HPDE6-E6E7 (cell line): ENCODE data around the gene MLH3.

Source experiments
- DNase-seq: peaks from one replicate; pipeline ENCODE4 v3.0.0; 2011; ENCODE audit warnings: missing footprints; ENCODE audit errors: extremely low spot score

Gene MLH3

DNA sequence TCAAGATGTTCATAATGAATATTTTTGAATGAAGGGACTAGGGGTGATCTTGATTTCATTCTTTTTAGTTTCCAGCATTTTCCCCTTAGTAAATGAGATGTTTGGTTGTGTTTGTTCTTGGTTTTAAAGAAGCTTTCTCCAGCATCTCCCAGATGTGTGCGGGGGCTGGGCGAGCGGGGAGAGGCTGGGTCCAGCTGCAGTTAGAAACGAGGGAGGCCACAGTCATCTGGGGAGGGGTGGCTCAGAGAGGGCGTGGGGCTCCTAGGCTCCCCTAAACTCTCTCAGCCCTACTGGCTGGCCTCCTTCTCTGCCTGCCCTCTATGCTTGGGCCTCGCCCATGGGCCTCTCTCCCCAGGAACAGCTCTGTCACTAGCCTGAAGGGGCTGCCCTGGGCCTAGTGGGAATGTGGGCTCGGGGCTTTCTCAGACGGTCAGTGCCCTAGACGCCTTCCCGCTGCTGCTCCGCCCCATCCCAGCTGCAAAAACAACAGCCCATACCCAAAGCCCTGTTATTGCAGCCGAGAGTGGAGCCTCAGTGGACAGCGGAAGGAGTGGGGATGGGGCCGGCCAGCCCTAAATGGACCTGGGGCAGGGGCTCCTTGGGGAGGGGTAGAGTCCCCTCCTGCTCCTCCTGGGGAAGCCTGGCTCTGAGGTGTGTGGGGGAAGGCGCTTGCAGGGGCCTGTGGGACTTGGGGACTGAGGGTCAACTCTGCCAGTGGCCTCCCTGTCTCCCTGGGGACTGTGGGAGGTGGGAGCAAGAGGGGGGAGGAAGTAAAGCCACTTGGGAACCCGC is 66.8 kb downstream of the MLH3 start:
- no peak for DNase-seq

DNA sequence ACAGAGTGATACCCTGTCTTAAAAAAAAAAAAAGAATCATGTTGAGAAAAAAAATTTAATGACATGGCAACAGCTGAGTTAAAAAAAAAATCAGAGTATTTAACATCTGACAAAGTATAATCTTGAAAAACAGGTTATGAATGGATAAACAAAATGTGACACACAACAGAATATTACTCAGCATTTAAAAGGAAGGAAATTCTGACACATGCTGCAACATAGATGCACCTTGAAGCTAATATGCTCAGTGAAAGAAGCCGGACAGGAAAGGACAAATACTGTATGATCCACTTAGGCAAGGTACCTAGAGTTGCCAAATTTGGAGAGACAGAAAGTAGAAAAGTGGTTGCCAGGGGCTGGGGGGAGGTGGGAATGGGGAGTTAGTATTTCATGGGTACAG is 67.9 kb downstream of the MLH3 start:
- no peak for DNase-seq

DNA sequence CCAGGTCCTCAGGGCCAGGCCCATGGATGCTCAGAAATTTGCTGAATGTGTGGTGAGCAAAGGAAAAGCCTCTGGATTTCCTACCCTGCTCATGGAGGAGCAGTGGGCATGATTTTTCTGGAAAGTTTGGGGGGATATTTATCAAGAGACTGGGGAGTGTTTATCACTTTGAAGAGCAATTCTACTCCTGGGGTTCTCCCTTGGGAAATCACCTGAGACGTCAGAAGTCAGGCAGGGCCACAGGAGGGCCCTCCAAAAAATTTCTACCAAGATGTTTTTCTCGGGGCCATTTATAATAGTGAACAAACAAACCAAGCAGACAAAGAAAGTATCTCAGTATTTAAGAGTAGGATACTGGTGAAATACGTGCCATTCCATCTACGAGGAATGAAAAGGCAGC is 68.6 kb downstream of the MLH3 start:
- DNase-seq = no peak

DNA sequence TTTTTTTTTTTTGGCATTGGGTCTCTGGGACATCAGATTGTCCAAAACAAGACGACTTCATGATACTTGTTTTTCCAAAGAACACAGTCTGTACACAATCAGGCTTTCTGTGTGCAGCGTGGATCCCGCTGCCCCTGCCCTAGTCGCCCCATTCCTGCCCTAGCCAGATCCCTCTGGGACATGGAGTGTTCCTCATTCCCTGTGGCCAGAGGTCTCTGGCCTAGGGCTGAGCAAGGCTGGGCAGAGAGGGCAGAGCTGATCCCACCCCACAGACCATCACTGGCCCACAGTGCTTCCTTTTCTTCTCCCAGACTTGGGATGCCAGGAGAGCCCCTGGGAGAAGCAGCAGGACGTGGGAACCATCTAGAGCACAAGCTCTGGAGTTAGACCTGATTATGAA is 69.4 kb downstream of the MLH3 start:
- DNase-seq = no peak

DNA sequence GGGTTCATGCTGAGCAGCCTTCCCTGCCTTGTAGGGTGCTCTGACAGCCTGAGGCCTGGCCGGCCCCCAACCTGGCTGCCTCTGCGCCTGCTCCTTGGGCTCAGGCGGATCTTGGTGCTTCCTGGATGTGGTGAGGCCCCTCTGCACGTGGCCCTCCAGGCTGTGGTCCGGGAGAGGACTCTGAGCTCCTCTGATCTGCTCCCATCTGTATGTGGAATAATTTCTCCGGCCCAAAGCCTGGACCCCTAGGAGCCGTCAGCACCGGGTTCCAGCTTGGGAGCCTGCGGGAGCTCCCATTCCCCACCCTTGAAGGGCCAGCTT is 69.8 kb downstream of the MLH3 start:
- no peak for DNase-seq

DNA sequence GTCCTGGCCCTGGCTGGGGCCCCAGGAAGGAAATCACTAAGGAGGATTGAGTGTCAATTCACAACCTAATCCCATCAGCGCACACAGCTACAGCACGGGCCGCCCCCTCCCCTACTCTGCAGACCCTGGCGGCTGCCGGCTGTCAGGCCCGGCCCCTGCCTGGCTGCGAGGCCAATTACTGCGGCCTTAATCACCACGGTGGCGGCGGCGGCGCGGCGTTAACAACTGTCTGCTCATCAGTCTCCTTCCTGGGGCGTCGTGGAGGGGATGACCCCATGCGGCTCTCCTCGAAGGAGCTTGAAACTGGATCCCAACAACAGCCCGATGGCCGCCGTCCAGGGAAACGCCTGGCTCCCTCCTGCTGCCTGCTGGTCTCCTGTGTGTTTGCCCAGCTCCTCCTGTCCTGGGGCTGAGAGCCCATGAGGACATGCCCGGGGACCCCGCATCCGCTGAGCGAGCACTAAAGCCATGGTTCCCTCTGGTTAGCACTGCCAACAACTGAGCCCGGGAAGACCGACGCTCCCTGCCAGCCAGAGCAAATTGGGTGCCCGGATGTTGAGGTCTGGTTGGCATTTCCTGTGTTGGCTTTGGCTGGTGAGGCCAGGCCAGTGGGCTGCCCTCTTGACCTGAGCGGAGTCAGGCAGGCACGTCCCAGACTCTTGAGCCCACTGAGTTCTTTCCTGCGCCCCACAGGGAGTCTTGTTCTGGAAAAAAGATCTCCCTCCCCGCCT is 70.4 kb downstream of the MLH3 start:
- DNase-seq = no peak

DNA sequence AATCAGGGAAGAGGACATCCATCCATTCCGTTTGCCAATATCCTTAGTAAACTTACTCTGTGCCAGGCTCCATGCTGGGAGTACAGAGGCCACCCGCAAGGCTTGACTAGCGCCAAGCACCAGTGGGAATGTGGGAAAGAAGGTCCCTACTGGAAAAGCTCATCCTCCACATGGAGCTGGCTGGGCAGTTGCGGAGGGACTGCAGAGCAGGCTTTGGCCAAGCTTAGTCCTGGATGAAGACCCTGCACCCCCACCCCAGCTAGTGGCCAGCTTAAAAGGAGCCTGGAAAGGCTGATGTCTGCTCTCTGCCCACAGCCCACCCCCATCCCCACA is 70.9 kb downstream of the MLH3 start:
- no peak for DNase-seq

DNA sequence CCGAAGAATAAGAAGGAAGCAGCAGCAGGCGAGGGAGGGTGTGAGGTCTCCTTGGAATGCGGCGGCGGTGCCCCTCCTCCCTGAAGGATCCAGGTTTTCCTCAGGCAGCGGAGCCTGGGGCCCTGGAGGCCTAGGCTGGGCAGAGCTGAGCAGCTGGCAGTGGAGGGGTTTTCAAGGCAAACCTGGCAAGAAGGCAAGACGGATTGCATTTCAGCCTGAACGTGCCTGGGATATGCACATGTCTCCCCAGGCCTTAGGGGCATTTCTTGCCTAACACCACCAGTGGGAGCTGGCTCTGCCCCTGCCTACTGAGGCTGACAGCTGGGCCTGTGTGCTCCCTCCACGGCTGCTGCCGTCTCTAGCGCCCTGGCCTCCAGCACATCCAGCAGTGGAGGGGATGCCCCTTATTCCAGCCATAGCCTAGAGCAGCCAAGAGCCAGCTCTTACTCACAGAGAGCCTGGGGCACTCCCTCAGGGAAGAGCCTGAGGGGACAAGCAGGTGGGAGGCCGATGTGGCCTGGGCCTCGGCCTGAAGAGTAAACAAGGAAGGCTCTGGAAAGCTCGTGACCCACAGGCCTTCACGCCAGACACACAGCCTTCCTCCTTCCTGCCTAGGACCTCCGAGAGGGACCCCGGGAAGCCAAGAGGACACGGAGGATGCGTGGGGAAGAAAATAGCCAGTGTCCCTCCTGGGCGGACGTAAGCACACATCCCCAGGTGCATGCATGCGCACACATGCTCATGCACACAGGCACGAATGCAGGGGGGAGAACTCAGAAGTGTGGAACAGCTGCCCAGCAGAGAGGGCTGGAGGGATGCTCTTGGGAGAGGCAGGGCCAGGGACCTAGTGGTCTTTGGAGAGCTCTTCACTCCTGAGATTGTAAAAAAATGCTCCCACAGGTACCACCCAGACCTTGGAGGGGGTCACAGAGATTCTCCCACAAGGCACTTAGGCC is 71.5 kb downstream of the MLH3 start:
- DNase-seq = no peak

DNA sequence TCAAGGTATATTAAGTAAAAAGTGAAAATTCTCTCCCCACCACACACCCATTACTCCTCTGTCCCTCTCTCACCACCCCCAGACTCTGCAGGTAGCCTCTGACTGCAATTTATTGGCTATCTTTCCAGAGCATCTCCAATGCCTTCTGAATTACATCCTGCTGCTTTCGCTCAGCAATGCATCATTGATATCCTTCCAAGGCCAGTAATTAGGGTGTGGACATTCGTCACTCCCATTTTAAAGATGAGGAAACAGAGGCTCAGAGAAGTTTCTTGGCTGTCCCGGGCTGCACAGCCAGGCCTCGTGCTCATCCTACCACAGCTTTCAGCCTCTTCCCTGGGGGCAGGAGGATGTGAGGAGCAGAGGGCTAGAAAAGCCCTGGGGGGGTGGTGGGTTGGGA is 72.2 kb downstream of the MLH3 start:
- DNase-seq = no peak

DNA sequence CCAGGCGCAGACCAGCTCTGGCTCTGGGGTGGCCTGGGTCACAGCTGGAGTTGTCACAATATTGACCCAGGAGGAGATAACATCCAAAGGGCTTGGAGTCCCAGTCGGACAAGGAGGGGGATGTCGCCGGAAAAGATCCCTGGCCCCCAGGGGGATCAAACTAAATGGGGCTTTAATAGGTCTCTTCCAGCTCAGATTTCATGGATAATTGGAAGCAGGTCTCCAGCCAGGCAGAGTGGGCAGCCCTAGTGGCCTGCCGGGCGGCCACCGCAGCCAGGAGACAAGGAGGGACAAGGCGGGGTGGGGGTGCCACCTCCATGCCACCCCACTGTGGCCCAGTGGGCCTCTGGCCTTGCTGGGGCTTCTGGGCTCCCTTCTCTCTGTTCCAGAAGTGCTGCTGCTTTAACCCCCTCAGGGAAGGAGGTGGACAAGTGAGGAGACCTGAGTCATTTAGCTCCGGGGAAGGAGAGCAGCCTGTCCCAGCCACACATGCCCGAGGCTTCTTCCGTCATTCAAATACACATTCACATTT is 72.8 kb downstream of the MLH3 start:
- no peak for DNase-seq

DNA sequence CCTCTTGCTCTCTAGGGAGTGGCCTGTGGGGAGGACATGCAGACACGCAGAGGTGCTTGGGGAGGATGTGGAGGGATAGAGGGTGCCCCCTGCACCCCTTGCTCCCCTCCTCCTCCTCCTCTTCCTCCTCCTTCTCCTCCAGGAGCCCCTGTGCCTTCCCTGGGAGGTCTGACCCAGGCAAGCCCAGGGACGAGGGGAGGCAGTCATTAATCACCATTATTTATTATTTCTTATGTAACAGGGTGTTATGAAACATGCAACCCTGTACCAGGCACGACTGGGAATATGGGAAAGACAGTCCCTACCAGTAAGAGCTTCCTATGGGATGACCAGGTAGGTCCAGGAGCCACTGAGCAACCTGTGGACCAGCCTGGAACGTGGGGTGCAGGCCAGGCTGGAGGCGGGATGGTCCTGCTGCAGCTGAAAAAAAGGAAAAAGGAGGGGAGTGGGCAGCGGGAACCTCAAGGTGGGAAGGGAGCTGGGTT is 73.3 kb downstream of the MLH3 start:
- no peak for DNase-seq

DNA sequence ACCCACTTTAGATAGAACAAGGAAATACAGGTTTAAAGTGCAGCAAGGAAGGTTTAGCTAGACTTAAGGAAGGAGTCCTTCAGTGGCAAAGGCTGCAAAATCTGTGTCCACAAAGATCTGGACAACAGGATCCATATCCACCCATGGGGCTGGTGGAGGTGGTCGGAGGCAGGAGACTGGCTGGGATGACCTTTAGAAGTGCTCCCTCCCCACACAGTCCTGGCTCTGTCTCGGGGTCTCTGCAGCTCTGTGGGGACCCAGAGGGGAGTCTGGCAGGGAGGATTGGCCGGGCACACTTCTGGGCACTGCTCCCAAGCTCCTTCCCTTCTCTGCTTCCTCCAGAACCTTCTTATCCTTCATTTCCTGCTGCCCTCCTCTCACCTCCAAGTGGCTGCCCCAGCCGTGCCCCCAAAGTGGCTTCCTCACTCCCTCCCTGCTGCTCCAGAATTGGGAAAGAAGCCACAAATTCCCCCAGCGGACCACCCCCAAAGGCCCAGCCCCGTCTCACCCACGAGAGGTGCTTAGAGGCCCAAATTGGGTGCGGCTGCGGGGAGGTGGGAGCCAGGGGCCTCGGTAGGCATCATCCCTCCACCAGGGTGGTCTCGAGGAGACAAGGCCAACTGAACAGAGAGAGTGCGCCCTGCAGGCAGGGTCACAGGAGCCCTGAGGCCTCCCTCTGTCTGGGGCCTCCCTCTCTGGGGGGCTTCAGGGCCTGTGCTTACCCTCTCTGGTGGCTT is 73.9 kb downstream of the MLH3 start:
- DNase-seq = no peak

DNA sequence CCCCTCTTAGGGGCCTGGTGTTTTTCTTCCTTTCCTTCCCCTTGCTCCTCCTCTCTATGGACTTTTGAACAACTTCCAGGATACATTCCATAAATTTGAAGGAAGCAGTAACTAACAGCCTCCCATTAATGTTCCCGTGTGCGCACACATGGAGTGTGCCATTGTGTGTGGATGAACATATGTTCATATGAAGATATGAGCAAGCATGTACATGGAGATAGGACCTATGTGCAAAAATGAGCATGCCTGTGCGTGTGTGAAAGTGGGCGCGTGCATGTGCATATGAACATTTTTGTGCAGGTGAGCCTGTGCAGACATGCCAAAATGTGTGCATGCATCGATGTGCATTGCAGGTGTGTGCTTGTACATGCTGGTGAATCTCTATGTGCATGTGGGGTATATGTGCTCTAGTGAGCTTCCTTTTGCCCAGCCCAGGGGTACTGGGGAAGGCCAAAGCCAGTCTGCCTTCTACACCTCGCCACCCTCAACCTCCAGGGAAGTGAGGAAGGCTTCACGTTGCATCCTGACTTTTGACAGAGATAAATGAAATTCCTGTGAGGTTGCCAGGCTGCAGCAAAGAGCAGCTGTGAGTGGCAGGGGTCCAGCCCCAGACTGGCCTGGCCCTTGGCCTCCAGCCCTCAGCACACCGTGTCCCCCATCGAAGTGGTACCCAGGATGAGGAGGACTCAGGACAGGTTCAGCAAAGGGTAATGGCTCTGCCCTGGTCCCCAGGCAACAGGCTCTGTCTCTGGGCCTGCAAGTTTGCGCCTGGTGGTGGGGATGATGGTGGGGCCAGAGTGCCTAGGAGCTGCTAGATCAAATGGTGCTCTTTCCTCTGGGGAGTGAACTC is 74.8 kb downstream of the MLH3 start:
- DNase-seq = no peak

DNA sequence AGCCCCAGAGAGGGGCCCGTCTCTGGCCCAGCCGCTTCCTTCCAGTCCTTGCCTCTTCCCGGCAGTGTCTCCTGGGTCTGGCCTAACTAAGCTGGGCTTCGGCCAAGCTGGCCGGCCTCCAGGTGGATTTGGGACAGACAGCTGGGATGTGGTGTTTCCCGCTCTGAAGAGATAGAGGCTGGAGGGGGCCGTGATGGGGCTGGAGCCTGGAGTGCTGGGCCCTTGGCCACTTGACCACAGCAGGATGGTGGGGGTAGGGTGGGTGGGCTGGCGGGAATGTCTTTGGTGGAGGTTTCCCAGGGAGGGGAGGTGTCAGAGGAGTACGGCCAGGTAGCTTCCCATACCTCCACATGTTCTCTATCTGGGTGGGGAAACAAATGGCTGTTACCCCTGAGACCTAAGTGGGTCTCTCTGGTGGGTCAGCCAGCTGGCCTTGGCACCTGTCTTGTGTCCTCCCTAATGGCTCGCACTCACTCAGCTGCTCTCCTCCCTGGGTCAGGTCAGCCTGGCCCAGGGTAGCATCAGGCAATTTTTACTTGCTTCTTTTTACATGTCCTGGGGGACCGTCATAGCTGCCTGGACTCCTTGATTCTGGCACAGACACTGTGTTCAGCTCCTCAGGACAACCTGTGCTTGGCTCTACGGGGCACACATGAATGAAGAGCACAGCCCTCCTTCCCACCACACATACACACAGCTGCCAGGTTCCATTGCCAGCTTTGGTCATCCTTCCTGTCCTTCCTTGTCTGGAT is 76.0 kb downstream of the MLH3 start:
- DNase-seq = no peak

DNA sequence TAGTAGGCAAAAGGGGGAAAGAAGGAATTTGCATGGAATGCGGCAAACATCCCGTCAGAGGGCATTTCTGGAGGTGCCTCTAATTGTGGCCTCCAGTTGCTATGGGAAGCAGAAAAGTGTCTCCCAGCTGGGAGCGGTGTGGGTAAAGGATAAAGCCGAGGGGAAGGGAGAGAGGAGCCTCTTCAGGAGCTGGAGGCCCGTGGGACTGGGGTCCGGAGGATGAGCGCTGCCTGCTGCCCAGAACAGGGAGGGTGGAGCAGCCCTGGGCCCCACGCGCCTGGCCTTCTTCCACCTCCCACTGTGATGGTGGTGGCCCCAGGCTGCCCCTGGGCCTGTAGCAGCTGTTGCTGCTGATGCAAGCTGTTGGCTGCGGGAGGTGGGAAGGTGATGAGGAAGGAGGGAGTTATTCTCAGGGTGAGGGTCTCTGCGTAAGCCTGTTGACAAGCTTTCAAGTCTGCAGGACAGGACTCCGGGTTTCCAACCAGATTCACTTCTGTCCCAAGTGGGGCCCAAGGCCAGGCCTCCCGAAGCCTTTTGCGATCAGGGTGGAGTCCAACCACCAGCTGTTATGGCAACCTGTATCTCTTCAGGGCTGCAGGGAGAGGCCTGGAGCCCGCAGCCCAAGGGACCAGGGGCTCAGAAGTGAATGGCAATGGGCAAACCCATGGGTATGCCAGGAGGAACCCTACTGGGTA is 76.8 kb downstream of the MLH3 start:
- DNase-seq = no peak

DNA sequence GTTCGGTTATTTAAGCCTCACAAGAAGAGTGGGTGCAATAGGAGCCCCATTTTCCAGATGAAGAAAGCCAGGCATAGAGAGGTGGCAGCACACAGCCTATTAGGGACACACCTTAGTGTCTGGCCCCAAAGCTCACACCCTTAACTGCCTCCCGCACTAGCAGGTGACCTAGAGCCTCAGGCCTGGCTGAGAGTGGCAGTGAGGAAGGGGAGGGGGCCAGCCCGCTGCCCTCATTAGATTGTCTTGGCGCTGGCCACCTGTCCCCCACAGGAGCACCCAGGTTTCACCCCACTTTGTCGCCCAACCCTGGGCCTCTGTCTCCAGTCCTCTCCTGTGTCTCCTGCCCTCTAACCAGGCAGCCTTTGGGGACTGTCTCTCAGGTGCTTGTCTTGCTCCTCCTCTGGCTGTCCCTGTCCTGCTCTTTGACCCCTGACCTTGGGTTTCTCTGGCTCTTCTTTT is 77.3 kb downstream of the MLH3 start:
- DNase-seq = no peak

DNA sequence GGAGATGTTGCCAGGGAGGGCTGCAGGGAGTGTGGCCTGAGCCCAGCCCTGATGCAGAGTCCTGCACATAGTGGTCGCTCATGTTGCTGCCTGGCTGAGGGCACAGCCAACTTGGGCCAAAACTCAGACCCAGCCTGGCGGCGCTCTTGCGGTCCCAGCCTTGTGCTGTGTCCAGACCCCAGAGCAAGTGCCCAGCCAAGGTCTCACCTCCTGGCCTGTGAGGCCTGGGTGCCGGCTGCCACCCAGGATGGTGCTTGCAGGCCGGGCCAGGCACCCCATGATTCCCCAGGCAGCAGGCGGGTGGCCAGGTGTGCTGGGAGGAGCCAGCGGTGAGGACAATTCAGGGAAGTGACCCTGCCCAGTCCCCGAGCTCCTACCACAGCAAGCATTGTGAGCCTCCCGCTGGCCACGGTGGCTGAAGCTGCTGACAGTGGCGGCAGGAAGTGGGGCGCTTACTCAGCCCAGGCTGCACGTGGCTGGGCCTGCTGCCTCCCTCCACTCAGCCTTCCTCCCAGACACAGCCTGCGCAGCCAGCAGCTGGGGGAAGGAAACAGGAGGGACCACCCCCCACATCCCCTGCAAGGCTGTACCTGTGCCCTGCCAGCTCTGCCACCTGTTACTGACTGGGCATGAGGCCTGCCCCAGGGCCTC is 78.1 kb downstream of the MLH3 start:
- DNase-seq = no peak

DNA sequence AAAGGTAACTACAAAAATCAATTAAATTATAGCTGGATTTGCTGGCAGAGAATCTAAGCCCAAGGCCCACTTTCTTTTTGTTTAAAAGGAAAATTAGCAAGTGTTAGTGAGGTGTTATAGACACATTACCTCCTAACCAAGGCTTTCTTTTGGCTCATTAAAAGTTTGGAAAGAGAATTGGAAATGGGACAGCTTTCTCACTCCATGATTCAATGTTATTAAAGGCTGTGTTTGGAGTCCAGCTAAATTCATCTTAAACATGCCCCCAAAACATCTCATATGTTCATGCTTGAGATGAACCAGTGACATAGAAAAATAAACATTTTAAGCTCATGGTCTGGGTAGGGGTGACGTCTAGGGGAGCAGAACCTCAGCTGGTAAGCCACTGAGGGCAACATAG is 82.5 kb downstream of the MLH3 start:
- no peak for DNase-seq
